ENCODE results near the gene SOX8.

The SOX8 gene

GRCh38 chr16:1027501-1027815, 45.9 kb downstream of the SOX8 start:
- no peak for FAIRE-seq

- FAIRE-seq, result no peak
Observed at GRCh38 chr16:1028056-1028455, 46.5 kb downstream of the SOX8 start.

GRCh38 chr16:1028524-1029258, 47.1 kb downstream of the SOX8 start:
- no peak for FAIRE-seq

- no peak for FAIRE-seq
Observed at GRCh38 chr16:1029259-1029545, 47.6 kb downstream of the SOX8 start.

- no peak for FAIRE-seq
Observed at GRCh38 chr16:1030473-1030901, 48.9 kb downstream of the SOX8 start.

GRCh38 chr16:1031666-1032065, 50.1 kb downstream of the SOX8 start:
- no peak for FAIRE-seq

GRCh38 chr16:1032607-1033006, 51.0 kb downstream of the SOX8 start:
- no peak for FAIRE-seq

- no peak for FAIRE-seq
Observed at GRCh38 chr16:1033128-1033679, 51.6 kb downstream of the SOX8 start.

- no peak for FAIRE-seq
Observed at GRCh38 chr16:1034230-1035065, 52.9 kb downstream of the SOX8 start.

- no peak for FAIRE-seq
Observed at GRCh38 chr16:1035066-1035415, 53.5 kb downstream of the SOX8 start.

GRCh38 chr16:1036166-1036565, 54.6 kb downstream of the SOX8 start:
- no peak for FAIRE-seq
